Measurements from ENCODE around the gene SP7.

Gene SP7

DNA sequence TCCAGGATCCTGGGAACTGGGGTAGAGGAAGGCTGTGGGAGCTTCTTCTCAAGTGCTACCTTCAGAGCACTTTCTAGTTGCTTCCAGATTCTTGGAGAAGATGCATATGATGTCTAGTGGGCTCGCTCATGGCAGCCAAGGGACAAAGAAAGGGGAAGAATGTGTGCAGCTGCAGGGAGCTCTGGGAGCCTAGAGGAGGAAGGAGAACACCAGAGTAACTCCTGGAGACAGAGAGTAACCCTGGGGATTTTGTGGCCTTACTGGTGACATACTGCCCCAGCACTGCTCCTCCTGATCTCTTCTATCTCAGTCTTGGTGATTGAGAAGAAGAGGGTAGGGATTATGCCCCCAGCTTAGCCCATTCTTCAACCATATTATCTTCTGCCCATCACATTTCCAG, 10.3 kb upstream of the SP7 start:
- TF ChIP-seq POLR2AphosphoS5 (IDR thresholded peaks at IDR 0.05; ENCODE audit: low read depth, low read length) (no peak), FOXP2 (optimal IDR thresholded peaks at IDR 0.05; ENCODE audit: borderline replicate concordance, extremely low read depth, extremely low read length, insufficient read depth) (no peak), TAF1 (IDR thresholded peaks at IDR 0.05; ENCODE audit: borderline replicate concordance, insufficient read depth, low read length) (no peak), SIN3A (IDR thresholded peaks at IDR 0.05; ENCODE audit: borderline replicate concordance, insufficient read depth, low read length) (no peak)
- TF ChIP-seq, protein P1, sequence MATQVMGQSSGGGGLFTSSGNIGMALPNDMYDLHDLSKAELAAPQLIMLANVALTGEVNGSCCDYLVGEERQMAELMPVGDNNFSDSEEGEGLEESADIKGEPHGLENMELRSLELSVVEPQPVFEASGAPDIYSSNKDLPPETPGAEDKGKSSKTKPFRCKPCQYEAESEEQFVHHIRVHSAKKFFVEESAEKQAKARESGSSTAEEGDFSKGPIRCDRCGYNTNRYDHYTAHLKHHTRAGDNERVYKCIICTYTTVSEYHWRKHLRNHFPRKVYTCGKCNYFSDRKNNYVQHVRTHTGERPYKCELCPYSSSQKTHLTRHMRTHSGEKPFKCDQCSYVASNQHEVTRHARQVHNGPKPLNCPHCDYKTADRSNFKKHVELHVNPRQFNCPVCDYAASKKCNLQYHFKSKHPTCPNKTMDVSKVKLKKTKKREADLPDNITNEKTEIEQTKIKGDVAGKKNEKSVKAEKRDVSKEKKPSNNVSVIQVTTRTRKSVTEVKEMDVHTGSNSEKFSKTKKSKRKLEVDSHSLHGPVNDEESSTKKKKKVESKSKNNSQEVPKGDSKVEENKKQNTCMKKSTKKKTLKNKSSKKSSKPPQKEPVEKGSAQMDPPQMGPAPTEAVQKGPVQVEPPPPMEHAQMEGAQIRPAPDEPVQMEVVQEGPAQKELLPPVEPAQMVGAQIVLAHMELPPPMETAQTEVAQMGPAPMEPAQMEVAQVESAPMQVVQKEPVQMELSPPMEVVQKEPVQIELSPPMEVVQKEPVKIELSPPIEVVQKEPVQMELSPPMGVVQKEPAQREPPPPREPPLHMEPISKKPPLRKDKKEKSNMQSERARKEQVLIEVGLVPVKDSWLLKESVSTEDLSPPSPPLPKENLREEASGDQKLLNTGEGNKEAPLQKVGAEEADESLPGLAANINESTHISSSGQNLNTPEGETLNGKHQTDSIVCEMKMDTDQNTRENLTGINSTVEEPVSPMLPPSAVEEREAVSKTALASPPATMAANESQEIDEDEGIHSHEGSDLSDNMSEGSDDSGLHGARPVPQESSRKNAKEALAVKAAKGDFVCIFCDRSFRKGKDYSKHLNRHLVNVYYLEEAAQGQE (IDR thresholded peaks at IDR 0.05; ENCODE audit: insufficient read depth in 1 of 2, low read depth in 2 of 2, low read length in 2 of 2) = no peak

DNA sequence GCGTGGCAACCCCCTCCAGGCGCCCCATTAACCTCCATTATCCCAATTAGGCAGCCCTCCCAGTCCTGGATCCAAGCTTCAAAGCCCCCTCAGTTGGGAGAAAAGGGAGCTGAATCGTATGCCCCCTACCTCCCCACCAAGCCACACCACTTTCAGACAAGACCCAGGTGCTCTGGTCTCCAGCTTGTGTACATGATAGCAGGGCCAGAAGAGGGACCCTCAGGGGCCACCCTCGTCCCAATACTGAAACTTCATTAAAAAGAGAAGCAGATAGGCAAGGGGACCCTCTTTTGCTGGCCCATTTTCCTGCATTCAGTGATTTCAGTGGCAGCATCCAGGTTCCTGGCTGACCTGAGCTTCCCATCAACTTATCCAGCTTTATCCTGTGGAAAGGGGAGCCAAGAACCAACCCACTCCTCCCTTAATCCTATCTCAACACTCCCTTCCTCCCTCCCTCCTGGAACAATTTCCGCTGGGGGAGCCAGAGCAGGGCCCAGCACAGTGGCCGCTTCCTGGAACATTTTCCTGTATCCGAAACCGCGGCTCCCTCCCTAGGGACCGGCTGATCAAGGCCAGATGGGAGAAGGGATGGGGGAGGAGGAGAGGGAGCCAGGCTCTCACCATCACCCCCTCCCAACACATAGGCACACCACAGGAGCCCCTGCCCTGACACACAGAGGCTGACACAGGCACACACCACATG, 9.5 kb upstream of the SP7 start:
- peak; percentile 71 for TF ChIP-seq FOXP2 (optimal IDR thresholded peaks at IDR 0.05; ENCODE audit: borderline replicate concordance, extremely low read depth, extremely low read length, insufficient read depth)
- TF ChIP-seq TAF1 (IDR thresholded peaks at IDR 0.05; ENCODE audit: borderline replicate concordance, insufficient read depth, low read length) = peak; percentile 37; the same call in 1 of the 2 replicates
- no peak for TF ChIP-seq SIN3A (IDR thresholded peaks at IDR 0.05; ENCODE audit: borderline replicate concordance, insufficient read depth, low read length)
- peak; percentile 59; the same call in 1 of the 2 replicates for TF ChIP-seq POLR2AphosphoS5 (IDR thresholded peaks at IDR 0.05; ENCODE audit: low read depth, low read length)
- TF ChIP-seq, protein P1 (IDR thresholded peaks at IDR 0.05; ENCODE audit: insufficient read depth in 1 of 2, low read depth in 2 of 2, low read length in 2 of 2) = peak in 1 of 2 experiments; percentile 76; a peak in 1 of 4 replicates

DNA sequence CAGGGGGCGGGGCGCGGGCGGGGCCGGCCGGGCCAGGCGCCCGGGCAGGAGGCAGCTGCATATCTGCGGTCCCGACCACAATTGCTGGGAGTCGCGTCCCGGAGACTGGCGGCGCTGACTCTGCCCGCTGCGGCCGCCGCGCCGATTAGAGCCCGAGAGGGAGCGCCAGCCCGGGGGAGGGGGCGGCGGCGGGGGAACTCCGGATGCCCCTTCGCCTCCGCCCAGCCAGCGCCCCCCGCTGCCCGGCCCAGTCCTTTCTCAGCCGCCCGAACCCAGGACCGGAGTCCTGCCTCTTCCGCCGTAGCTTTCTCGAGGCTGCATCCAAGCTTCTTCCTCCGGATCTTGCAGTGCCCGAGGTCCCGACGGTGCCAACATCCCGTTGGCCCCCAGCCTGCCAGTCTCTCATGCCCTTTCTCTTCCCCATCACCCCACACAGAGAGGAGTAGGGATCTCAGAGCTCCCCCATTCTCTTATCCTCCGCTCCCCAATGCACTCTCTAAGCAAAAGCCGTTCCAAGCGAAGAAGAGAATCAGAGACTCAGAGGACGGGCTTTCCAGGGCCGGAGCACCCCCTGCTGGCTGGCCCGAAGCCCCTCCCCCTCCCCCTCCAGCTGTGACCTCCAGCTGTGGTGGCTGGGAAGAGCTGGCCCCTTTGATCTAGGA, 8.8 kb upstream of the SP7 start:
- TF ChIP-seq, protein P1 (IDR thresholded peaks at IDR 0.05; ENCODE audit: insufficient read depth in 1 of 2, low read depth in 2 of 2, low read length in 2 of 2) = no peak
- TF ChIP-seq FOXP2 (optimal IDR thresholded peaks at IDR 0.05; ENCODE audit: borderline replicate concordance, extremely low read depth, extremely low read length, insufficient read depth) (peak; percentile 22), SIN3A (IDR thresholded peaks at IDR 0.05; ENCODE audit: borderline replicate concordance, insufficient read depth, low read length) (no peak), POLR2AphosphoS5 (IDR thresholded peaks at IDR 0.05; ENCODE audit: low read depth, low read length) (no peak), TAF1 (IDR thresholded peaks at IDR 0.05; ENCODE audit: borderline replicate concordance, insufficient read depth, low read length) (no peak)

DNA sequence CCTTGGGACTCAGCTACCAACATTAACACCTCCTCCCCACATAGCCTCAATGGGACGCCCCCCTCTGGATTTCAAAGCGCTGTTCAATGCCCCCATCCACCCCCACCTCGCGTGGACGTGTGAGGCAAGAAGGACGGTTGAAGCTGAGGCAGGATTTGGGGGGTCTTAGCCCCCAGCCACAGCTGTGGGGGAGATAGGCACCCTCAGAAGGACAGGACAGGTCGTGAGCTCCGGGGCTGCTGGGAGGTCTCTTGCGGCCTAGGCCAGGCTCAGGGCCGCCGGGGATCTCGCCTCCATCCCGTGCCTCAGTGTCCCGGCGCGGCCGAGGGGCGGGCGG, 8.3 kb upstream of the SP7 start:
- TF ChIP-seq POLR2AphosphoS5 (IDR thresholded peaks at IDR 0.05; ENCODE audit: low read depth, low read length) (no peak), FOXP2 (optimal IDR thresholded peaks at IDR 0.05; ENCODE audit: borderline replicate concordance, extremely low read depth, extremely low read length, insufficient read depth) (no peak), SIN3A (IDR thresholded peaks at IDR 0.05; ENCODE audit: borderline replicate concordance, insufficient read depth, low read length) (no peak), TAF1 (IDR thresholded peaks at IDR 0.05; ENCODE audit: borderline replicate concordance, insufficient read depth, low read length) (no peak)
- TF ChIP-seq, protein P1 (IDR thresholded peaks at IDR 0.05; ENCODE audit: insufficient read depth in 1 of 2, low read depth in 2 of 2, low read length in 2 of 2) = no peak
